GM12874 (cell line): ENCODE results near the gene PMP22.

Source experiments
- TF ChIP-seq, protein P1 (sequence below): IDR thresholded peaks from 2 replicates; pipeline ENCODE4 v1.5.1; 2011; ENCODE audit warnings: low read depth, mild to moderate bottlenecking, control low read depth, low read length, moderate library complexity; ENCODE audit not compliant: insufficient read depth

Gene PMP22

DNA sequence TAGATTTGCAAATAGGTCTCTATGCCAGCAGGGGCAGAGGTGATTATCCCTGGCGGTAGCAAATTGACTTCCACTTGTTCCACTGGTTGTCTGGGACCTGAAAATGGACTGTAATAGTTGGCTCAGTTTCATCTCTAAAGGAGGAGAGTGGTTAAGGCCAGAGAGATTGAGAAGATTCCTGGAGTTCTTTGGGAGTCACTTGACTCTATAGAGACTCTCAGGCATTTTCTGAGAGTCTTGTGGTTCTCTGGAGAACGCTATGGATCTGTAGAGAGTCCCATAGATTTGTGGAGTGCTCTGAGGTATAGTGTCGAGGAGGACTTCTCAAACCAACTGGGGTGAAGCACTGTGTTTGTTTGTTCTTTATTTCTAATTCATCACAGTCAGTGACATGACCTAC lies 8.9 kb upstream of the PMP22 start:
- TF ChIP-seq, protein P1, sequence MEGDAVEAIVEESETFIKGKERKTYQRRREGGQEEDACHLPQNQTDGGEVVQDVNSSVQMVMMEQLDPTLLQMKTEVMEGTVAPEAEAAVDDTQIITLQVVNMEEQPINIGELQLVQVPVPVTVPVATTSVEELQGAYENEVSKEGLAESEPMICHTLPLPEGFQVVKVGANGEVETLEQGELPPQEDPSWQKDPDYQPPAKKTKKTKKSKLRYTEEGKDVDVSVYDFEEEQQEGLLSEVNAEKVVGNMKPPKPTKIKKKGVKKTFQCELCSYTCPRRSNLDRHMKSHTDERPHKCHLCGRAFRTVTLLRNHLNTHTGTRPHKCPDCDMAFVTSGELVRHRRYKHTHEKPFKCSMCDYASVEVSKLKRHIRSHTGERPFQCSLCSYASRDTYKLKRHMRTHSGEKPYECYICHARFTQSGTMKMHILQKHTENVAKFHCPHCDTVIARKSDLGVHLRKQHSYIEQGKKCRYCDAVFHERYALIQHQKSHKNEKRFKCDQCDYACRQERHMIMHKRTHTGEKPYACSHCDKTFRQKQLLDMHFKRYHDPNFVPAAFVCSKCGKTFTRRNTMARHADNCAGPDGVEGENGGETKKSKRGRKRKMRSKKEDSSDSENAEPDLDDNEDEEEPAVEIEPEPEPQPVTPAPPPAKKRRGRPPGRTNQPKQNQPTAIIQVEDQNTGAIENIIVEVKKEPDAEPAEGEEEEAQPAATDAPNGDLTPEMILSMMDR: no peak

DNA sequence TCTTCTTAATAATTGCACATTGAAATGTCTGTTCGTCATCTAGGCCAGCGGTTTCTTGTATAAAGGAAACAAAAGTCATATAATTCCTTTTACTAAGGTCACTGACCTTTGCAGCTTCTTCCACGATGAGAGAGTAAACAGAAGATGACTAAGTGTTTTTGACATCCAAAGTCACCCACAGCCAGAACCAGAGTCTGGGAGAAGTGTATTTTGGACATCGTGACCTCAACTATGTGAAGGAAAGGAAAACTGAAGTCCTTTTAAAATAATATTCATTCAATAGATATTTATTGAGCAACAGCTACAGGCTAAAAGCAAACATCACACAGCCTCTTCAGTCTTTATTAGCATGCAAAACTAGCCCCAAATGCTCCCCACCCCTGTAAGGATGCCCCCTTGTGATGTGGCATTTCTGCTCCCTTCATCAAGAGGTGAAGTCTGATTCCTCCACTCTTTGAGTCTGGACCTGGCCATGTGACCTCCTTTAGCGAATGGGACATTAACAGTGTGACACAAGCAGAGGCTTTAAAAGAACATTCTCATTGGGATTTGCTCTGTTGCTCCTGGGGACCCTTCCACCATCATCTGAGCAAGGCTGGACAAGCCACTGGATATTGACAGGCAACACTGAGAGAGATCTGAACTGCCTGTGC lies 8.1 kb upstream of the PMP22 start:
- TF ChIP-seq, protein P1: no peak

DNA sequence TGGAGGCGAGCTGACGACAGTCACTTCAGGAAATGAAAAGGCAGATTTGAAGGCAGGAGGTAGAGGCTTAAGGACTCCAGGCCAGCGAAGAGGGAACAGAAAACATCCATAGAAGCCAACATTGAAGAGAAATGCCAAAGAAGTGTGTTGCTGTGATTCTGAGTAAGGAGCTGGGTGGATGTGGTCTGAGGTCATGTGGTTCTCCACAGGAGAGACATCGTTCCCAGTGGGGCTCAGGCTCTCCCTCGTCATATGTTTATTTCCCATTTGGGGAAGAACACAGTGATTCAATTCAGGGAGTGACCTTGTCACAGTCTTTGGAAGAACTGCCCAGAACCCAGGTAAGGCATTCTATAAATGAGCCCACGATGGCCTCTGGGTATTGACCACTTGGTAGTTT lies 6.6 kb upstream of the PMP22 start:
- TF ChIP-seq, protein P1: no peak

DNA sequence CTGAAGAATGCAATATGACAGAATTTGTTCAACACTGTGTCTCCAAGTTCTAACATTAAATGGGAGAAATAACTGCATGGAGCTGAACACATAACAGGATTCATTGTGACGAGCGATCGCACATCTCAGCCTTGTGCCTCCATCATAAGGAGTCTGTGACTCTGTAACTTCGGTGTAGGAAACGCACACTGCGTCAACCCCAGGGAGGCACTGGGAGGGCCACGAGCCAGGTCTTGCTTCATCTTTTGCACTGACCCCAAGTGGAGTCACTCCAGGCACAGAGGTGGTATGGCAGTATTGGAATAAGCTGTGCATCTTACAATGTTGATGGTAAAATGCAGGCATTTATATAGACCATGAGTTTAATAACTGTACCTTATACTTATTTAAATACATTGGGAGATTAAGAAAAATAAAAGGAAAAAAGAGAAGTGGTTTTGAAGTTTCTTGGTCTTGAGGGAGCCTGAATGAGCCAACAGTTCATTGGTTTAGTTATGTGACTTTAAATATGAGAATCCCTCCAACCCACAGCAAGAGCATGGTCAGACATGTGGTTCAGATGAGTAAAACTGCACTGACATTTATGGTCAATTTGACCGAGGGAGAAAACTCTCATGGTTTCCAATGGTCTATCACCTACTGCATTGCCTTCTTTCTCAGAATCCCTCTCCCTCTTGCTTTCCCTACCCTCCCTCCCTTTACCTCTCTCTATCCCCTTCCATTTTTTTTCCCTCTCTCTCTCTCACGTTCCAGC lies 5.7 kb upstream of the PMP22 start:
- TF ChIP-seq, protein P1: no peak

DNA sequence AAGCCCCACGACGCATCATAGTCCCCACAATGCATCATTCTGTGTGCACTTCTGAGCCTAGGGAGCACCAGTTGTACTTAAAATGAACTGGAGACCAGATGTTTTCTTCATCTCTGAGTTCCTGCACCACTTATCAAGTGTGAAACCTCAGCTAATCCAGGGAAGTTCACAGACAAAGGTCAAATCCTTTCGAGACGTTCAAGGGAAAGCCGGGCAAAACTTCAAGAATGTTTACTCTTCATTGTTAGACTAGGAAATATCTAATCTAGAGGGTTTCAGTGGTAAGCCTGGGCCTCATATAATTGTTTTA lies 4.6 kb upstream of the PMP22 start:
- TF ChIP-seq, protein P1: no peak

DNA sequence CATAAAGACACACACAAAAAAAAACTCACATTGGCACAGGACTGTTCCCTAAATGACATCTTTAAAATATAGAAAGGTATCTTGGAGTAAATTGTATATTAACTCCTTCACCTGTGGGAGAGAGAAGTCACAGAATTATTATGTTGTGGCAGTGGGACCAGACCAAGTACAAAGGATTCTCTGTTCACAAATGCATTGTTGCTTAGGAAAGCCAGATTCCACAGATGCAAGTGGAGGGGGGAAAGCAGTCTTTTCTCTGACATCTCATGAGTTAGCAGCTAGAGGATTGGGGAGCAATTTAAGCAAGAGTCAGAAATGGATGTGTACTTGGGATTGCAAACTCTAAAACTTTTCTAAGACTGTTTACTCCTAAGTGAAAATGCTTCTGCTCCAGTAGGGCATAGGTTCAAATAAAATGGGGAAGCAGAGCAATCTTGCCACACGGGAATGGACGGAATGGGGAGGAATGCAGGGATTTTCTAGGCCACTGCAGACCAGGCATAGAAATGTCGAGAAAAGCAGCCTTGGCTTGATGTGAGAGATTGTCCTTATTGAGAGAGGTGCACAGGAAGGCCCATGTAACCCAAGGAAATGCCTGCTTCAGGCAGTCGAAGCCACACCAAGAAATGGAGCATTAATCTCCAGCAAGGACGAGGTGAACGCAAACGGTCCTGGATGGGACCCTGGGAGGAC lies 4.1 kb upstream of the PMP22 start:
- TF ChIP-seq, protein P1: no peak

DNA sequence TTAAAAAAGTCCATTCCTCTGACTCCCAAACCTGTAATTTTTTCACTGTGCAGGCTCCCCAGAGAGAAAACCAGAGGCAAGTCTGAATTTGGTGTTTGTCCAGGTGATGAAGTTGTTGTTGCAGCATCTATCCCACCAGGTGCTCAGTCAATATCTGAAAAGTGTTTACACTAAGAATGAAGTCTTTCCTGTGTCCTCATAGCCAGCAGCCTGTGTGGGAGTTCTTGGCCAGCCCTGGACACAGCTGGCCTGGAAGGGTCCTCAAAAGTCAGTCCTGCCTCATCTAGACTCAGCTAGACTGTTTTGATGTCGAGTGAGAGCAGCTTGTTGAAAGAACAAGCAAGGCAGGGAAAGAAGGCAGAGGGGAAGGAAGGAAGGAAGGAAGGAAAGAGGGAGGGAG lies 3.3 kb upstream of the PMP22 start:
- TF ChIP-seq, protein P1: no peak
